Measurements from ENCODE around the gene FSIP2. TPM values are rescaled to one million over a fixed set of nuclear protein-coding genes. Genes with fewer than 3 reads are reported as not detected.

FSIP2 gene
- total and polyA plus RNA-seq, 2 experiments from 2014 or later = 3.4 to 13.8 TPM

DNA sequence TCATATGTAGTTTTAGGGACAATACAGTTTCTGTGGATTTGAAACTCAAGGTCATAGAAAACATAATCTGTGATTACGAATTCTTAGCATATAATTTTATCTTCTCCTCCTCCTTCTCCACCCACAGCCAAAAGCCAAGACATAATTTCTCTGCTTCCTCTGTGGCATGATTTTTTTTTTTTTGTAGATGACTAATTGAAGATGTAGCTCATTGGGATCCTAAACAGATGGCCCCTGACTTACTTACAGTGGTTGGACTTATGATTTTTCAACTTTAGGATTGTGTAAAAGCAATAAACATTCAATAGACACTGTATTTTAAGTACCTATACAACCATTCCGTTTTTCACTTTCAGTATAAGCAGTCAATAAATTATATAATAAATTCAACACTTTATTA lies 42.3 kb downstream of the FSIP2 start:
- H3K27me3 ChIP-seq = no peaks in the 10 kb centered on the region
- H3K4me1 ChIP-seq (ENCODE audit: low read depth) = no peaks in the 10 kb centered on the region
- H3K36me3 ChIP-seq = no peaks in the 10 kb centered on the region
- no peak overlapping the region for H3K27ac ChIP-seq
- no peaks in the 10 kb centered on the region for H3K9me3 ChIP-seq (ENCODE audit: low read depth)
- no peak for DNase-seq (ENCODE audit: low read depth in 1 of 2, low spot score in 1 of 2)
- no peak overlapping the region for H3K4me3 ChIP-seq
- TF ChIP-seq, protein P1, sequence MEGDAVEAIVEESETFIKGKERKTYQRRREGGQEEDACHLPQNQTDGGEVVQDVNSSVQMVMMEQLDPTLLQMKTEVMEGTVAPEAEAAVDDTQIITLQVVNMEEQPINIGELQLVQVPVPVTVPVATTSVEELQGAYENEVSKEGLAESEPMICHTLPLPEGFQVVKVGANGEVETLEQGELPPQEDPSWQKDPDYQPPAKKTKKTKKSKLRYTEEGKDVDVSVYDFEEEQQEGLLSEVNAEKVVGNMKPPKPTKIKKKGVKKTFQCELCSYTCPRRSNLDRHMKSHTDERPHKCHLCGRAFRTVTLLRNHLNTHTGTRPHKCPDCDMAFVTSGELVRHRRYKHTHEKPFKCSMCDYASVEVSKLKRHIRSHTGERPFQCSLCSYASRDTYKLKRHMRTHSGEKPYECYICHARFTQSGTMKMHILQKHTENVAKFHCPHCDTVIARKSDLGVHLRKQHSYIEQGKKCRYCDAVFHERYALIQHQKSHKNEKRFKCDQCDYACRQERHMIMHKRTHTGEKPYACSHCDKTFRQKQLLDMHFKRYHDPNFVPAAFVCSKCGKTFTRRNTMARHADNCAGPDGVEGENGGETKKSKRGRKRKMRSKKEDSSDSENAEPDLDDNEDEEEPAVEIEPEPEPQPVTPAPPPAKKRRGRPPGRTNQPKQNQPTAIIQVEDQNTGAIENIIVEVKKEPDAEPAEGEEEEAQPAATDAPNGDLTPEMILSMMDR (IDR thresholded peaks at IDR 0.05; ENCODE audit: low read depth, low read length) = no peak

DNA sequence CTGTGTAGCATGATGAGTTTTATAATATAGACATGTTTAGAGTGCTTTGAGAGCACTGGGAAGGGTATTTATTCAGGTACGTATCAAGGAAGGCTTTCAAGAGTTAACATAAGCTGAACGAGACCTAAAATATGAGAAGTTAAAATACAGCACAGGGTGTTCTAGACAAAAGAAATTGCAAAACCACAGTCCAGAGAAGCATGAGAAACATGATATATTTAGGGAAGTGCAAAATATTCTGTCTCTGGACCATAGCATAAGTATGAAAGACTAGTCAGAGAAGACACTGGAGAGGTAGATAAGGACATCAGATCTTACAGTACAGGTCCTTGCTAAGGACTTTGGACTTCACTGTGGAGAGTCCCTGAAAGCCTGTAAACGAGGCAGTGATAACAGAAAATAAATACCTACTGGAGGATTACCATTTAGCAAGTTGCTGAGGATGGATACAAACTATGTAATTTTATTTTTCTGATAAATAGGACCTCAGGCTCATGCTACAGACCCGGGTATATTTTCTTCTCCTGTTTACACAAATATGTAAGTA lies 43.7 kb downstream of the FSIP2 start:
- H3K4me1 ChIP-seq (ENCODE audit: low read depth) = no peaks in the 10 kb centered on the region
- no peak overlapping the region for H3K27ac ChIP-seq
- no peaks in the 10 kb centered on the region for H3K27me3 ChIP-seq
- DNase-seq (ENCODE audit: low read depth in 1 of 2, low spot score in 1 of 2) = no peak
- no peaks in the 10 kb centered on the region for H3K9me3 ChIP-seq (ENCODE audit: low read depth)
- TF ChIP-seq, protein P1 (IDR thresholded peaks at IDR 0.05; ENCODE audit: low read depth, low read length) = no peak
- H3K36me3 ChIP-seq = no peaks in the 10 kb centered on the region
- H3K4me3 ChIP-seq = no peak overlapping the region

DNA sequence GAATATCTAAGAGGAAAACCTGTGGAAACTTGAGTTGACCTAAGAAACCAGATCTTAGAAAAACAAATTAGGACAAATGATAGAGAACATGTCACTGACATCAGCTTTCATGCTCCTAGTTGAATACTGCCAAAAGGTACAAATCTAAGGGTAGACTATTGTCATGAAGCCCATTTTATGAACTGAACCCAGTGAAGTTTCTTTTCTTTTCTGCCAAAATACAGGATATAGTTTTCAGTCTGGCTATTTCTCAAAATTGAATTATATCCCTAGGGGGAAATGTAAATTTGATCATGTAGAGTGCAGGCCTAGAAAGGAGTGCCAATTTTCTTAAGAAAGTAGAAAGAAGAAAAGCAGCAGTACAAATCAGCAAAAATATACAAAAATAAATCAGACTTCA lies 46.6 kb downstream of the FSIP2 start:
- no peak for DNase-seq (ENCODE audit: low read depth in 1 of 2, low spot score in 1 of 2)
- Histone ChIP-seq H3K4me1 (ENCODE audit: low read depth) (no peaks in the 10 kb centered on the region), H3K9me3 (ENCODE audit: low read depth) (no peaks in the 10 kb centered on the region), H3K27ac (no peak overlapping the region), H3K4me3 (no peak overlapping the region), H3K27me3 (no peaks in the 10 kb centered on the region), H3K36me3 (peaks cover 4% of the 10 kb centered on the region)
- TF ChIP-seq, protein P1 (IDR thresholded peaks at IDR 0.05; ENCODE audit: low read depth, low read length) = no peak

DNA sequence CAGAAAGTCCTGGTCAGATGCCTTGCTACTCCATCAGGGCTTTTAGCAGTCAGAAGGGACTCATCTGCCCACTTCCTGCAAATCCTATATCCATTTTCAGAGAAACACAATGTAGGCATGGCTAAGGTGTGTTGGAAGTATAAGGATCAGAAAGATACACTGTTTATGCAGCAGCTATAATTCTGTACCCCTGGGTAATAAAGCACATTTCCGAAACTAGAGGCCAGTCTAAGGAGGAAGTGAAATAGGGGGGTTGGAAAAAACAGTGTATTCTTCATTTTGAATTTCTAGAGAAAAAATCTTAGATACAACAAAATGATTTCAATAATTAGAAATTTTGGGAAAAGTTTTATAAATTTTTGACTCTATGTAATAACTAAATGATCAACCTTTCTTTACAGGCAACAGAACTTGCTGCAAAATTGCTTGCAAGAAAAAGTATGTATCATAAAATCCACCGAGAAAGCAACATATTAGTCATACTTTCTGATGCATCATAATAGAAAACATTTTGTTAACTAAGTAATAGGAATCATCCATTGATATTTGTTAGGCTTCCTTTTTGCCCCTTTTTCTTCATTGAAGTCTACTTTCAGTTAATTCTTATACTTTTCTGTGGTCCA lies 47.4 kb downstream of the FSIP2 start:
- H3K27me3 ChIP-seq = no peaks in the 10 kb centered on the region
- DNase-seq (ENCODE audit: low read depth in 1 of 2, low spot score in 1 of 2) = no peak
- no peak overlapping the region for H3K27ac ChIP-seq
- H3K4me3 ChIP-seq = no peak overlapping the region
- TF ChIP-seq, protein P1 (IDR thresholded peaks at IDR 0.05; ENCODE audit: low read depth, low read length) = no peak
- H3K36me3 ChIP-seq = peaks cover 4% of the 10 kb centered on the region
- H3K4me1 ChIP-seq (ENCODE audit: low read depth) = no peaks in the 10 kb centered on the region
- no peaks in the 10 kb centered on the region for H3K9me3 ChIP-seq (ENCODE audit: low read depth)

DNA sequence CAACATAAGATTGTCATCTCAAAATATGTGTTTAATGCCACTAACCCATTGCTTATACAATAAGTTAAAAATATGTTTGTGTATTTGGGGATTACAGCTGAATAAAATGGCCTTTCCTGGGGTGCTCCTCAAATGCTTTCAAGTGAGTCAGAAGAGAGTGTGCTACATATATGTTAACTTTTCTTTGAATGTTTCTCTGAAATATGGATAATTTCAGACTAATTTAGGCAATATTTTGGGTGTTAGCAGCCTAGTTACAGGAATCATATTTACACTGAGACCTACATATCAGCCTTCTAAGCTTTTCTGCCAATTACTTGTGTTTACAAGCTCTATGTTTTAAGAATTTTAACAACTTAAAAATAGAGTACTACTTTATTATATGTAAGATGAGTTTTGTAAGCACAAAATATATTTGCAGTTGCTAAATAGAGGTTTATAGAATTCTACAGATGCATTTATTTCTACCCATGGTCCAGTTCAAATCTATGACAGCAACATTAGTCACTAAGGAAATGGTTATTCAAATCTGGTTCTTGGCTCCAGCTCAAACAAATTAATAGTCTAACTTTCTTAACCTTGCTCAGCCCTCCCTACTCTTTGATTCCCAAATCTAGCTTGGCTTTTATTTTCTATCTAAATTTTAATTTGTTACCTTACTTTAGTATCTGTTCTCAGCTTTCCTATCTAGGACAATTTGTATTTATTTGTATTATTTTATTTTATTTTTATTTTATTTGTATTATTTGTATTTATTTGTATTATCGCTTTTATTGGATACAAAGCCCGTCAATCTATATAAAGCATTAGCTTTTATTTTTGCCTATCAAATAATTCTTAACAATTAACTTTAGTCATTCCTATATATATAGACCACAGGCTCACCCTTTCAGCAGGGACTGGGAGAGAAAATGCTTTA lies 48.9 kb downstream of the FSIP2 start:
- peaks cover 4% of the 10 kb centered on the region for H3K36me3 ChIP-seq
- DNase-seq (ENCODE audit: low read depth in 1 of 2, low spot score in 1 of 2) = peak in 1 of 2 donors; percentile 3
- no peaks in the 10 kb centered on the region for H3K9me3 ChIP-seq (ENCODE audit: low read depth)
- no peaks in the 10 kb centered on the region for H3K4me1 ChIP-seq (ENCODE audit: low read depth)
- no peak overlapping the region for H3K4me3 ChIP-seq
- H3K27me3 ChIP-seq = no peaks in the 10 kb centered on the region
- TF ChIP-seq, protein P1 (IDR thresholded peaks at IDR 0.05; ENCODE audit: low read depth, low read length) = no peak
- no peak overlapping the region for H3K27ac ChIP-seq

Measured in cardiac muscle cell (in vitro differentiated cells and primary cell).